RWPE1 (cell line): ENCODE measurements around the gene ANTXR1.
A peak's percentile ranks its signal among the peaks of the same experiment; 100 is the strongest.

Experiments
- CTCF ChIA-PET: fragments of 350-600 bp; sonication (Branson Sonifier 250); formaldehyde crosslinking; extraction: SDS; loops from one replicate; lab custom pipeline; 2021; lab: Yijun Ruan, JAX
- POLR2A ChIA-PET: fragments of 400-600 bp; formaldehyde crosslinking; extraction: SDS; loops from one replicate; lab custom pipeline; 2020; ENCODE audit warnings: antibody characterized with exemption; ENCODE audit not compliant: low non-redundant PET; lab: Yijun Ruan, JAX
- DNase-seq: peaks from one replicate; pipeline ENCODE4 v3.0.0; 2012; ENCODE audit warnings: low spot score
- H3K27ac ChIP-seq: fragments of 450-650 bp; 2 replicates; pipeline ENCODE4 v1.5.1; 2017
- TF ChIP-seq, protein P1 (sequence below): fragments of 450-650 bp; conservative IDR thresholded peaks from 2 replicates; pipeline ENCODE4 v1.5.1; 2017; ENCODE audit warnings: low read depth, mild to moderate bottlenecking

ANTXR1 gene

DNA sequence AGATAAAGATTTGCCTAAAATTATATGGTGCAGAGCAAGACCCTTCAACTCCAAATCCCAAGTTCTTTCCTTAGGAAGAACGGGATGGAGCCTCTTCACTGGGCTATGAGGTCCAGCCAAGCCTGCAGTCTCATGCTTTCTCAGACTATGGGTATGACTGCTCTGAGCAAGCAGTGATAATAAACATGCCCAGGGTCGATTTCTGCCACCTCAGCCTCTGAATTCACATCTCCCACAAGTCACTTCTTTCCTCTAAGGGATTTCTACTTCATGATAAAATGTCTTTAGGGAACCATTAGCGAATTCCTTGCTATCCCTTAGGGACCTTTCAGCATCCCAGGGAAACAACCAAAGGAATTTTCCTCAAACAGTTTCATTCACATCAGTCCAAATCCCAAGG, 279.3 kb downstream of the ANTXR1 start:
- TF ChIP-seq, protein P1, sequence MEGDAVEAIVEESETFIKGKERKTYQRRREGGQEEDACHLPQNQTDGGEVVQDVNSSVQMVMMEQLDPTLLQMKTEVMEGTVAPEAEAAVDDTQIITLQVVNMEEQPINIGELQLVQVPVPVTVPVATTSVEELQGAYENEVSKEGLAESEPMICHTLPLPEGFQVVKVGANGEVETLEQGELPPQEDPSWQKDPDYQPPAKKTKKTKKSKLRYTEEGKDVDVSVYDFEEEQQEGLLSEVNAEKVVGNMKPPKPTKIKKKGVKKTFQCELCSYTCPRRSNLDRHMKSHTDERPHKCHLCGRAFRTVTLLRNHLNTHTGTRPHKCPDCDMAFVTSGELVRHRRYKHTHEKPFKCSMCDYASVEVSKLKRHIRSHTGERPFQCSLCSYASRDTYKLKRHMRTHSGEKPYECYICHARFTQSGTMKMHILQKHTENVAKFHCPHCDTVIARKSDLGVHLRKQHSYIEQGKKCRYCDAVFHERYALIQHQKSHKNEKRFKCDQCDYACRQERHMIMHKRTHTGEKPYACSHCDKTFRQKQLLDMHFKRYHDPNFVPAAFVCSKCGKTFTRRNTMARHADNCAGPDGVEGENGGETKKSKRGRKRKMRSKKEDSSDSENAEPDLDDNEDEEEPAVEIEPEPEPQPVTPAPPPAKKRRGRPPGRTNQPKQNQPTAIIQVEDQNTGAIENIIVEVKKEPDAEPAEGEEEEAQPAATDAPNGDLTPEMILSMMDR: no peak
- no peak for DNase-seq
- H3K27ac ChIP-seq: no peak overlapping the region
- ChIA-PET CTCF (interaction anchor here (0.6 kb wide), 1 partner anchor 15 kb away, joined by 3 read pairs; no protein-coding TSS in a partner anchor), POLR2A (no interaction called here)

DNA sequence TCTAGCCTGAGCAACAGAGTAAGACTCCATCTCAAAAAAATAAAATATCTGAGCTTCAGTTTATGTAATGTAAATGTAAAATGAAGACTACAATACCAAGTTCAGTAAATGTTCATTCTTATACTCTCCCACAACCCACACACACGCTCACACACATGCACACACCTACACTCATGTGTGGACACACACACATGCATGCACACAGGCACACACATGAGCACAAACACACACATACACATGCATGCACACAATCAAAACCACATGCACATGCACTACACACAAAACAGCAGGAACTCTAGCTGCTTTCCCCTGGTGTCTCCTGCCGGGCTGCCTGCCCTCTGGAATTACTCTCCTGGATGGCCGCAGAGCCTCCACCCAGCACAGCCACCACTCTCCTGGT, 283.4 kb downstream of the ANTXR1 start:
- TF ChIP-seq, protein P1: no peak
- no peak overlapping the region for H3K27ac ChIP-seq
- DNase-seq: no peak
- CTCF ChIA-PET: interaction anchor here (0.6 kb wide), 1 partner anchor 124 kb away, joined by 3 read pairs; no protein-coding TSS in a partner anchor
- POLR2A ChIA-PET: no interaction called here

DNA sequence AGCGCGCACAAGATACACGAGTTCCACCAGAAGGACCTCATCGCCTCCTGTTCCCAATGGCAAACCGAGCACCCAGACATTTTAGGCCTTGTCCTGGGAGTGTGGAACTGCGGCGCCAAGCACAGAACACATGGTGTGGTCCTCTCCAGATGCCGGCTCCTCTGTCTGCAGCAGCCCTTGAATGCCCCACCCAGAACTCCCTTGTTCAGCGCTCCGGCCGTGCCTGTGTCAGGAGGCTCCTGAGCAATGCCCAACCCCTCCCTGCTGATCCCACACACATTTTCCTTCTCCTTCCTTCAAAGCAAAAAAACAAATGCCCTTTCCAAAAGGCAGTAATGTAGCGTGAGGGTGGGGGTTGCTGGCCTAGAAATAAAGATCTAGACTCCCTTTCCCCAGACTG, 284.2 kb downstream of the ANTXR1 start:
- no peak for DNase-seq
- no peak overlapping the region for H3K27ac ChIP-seq
- TF ChIP-seq, protein P1: no peak
- CTCF ChIA-PET: no interaction called here
- POLR2A ChIA-PET: no interaction called here

DNA sequence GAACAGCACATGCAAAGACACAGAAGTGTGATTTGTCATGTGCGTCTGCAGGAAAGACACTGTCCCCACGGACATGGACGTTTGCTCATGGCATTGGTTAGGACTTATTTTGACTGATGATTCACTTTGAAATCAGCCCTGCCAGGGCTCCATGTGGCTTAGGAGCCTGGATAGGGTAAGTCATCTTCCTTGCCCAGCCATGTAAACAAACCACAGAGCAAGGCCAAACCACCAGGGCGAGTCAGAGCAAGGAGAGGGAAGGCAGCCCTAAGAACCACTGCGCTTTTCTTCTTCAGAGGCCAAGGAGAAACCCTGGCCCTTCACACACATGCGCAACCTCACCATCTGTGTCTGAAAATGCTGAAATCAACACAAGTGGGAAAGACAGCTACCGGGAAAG, 285.3 kb downstream of the ANTXR1 start:
- POLR2A ChIA-PET: no interaction called here
- CTCF ChIA-PET: interaction anchor here (0.6 to 1.2 kb wide), 2 partner anchors 8 to 80 kb away, joined by 3 read pairs; no protein-coding TSS in a partner anchor
- H3K27ac ChIP-seq: peak overlapping the region; percentile 66
- TF ChIP-seq, protein P1: no peak
- DNase-seq: peak; percentile 72

DNA sequence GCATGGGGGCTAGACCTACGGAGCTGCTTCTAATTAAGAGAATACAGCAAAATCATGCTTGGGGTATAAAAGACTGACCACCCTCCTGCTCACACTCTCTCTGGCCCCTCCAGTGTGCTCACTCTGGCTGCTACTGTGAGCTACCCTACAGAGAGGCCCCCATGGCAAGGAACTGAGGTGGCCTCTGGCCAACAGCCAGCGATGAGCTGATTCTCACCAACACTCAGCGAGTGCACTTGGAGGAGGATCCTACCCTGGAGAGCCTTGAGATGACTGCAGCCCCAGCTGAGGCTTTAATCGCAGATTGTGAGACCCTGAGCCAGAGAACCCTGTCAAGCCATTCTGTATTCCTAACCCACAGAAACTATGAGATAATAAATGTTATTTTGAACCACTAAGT, 285.9 kb downstream of the ANTXR1 start:
- CTCF ChIA-PET: interaction anchor here (0.6 to 1.2 kb wide), 2 partner anchors 8 to 79 kb away, joined by 3 read pairs; no protein-coding TSS in a partner anchor
- no peak for DNase-seq
- TF ChIP-seq, protein P1: no peak
- H3K27ac ChIP-seq: peak overlapping the region; percentile 66
- POLR2A ChIA-PET: no interaction called here
